Spinal cord (tissue), 10 donors: ENCODE data around the gene NME1. TPM values are rescaled to one million over a fixed set of nuclear protein-coding genes. Genes with fewer than 3 reads are reported as not detected.
"Not testable (repeated sequence)": the region's sequence is repeated elsewhere in the genome, so short reads cannot be mapped to it uniquely, and the experiment has no call there.

Source experiments
- DNase-seq, 6 donors: peaks; one replicate each; pipeline versions ENCODE4 v3.0.0 to v3.0.0-alpha.2; 2013 to 2015; ENCODE audit warnings: low spot score in 6 of 6, low read depth in 4 of 6
- H3K27ac ChIP-seq: one replicate; pipeline ENCODE4 v1.5.1; 2013; ENCODE audit warnings: low read depth, low read length, control low read depth
- H3K27me3 ChIP-seq: one replicate; pipeline ENCODE4 v1.6.1; 2013; ENCODE audit warnings: low read length; ENCODE audit not compliant: control insufficient read depth, insufficient read depth
- H3K36me3 ChIP-seq: one replicate; pipeline ENCODE4 v1.6.1; 2013; ENCODE audit warnings: low read length; ENCODE audit not compliant: control insufficient read depth, insufficient read depth
- H3K4me1 ChIP-seq: one replicate; pipeline ENCODE4 v1.6.1; 2013; ENCODE audit warnings: low read length; ENCODE audit not compliant: control insufficient read depth, insufficient read depth
- H3K4me3 ChIP-seq: one replicate; pipeline ENCODE4 v1.5.1; 2013; ENCODE audit warnings: low read depth, low read length, control low read depth
- H3K9me3 ChIP-seq: one replicate; pipeline ENCODE4 v1.6.1; 2013; ENCODE audit warnings: low read length; ENCODE audit not compliant: control insufficient read depth, insufficient read depth
- WGBS: methylation state at CpG from one replicate; pipeline ENCODE4 v1.1.5; 2013; ENCODE audit warnings: missing lambda C conversion rate; ENCODE audit not compliant: insufficient coverage; 5-methylcytosine and 5-hydroxymethylcytosine counted together
- long read RNA-seq, 4 donors: transcript quantifications; one replicate each; lab custom pipeline, GENCODE V29; 2026
- polyA plus RNA-seq, 2 donors: library from polyadenylated mRNA; unstranded; fragments of 120-200 nt; gene quantifications; one replicate each; pipeline ENCODE4 v1.2.1, GENCODE V29; 2013; ENCODE audit not compliant: insufficient read length in 2 of 2
- total RNA-seq, 2 donors: library from RNA; depleted of rRNA in 1 of 2; stranded (reverse); fragments of 120-200 nt in 1 of 2; fragments of >200 nt in 1 of 2; gene quantifications; one replicate each; pipeline versions ENCODE4 v1.2.3 to v1.2.4, GENCODE V29; 2013 to 2014
- donor health status: healthy.

Gene NME1
- total RNA-seq (100 to 1,000 TPM in 1 of 2 donors, 10 to 100 TPM in 1; 52.5 to 108 TPM), polyA plus RNA-seq (100 to 1,000 TPM in 1 of 2 donors, 10 to 100 TPM in 1; 97.5 to 115 TPM)
- long read RNA-seq, donor 1, transcript NME1-203 (5 exons, 940 nt): major isoform, 138 of 166 reads
- long read RNA-seq, donor 1, partial matches to known transcripts: 24 of 166 reads
- long read RNA-seq, donor 1, other reads (novel, unspliced or antisense): 0 of 166 reads
- long read RNA-seq, donor 2, transcript NME1-203 (5 exons, 940 nt): major isoform, 47 of 48 reads
- long read RNA-seq, donor 2, partial matches to known transcripts: 0 of 48 reads
- long read RNA-seq, donor 2, other reads (novel, unspliced or antisense): 0 of 48 reads
- long read RNA-seq, donor 3, transcript NME1-203 (5 exons, 940 nt): major isoform, 70 of 78 reads
- long read RNA-seq, donor 3, partial matches to known transcripts: 5 of 78 reads
- long read RNA-seq, donor 3, other reads (novel, unspliced or antisense): 0 of 78 reads
- long read RNA-seq, donor 4, transcript NME1-203 (5 exons, 940 nt): major isoform, 156 of 196 reads
- long read RNA-seq, donor 4, partial matches to known transcripts: 35 of 196 reads
- long read RNA-seq, donor 4, other reads (novel, unspliced or antisense): 0 of 196 reads

- peak within 1 kb of the TSS; percentile 91 for H3K4me3 ChIP-seq
- peaks cover 14% of the 10 kb centered on the region for H3K36me3 ChIP-seq
- peak; percentile 96 to 100 (median 97) for DNase-seq
- peak within 1 kb of the TSS; percentile 98 for H3K27ac ChIP-seq
- no peaks in the 10 kb centered on the region for H3K9me3 ChIP-seq
- WGBS: under 1% methylated on average over 58 of the region's 60 CpGs
- H3K27me3 ChIP-seq: no peaks in the 10 kb centered on the region
- peaks cover 5% of the 10 kb centered on the region for H3K4me1 ChIP-seq
These were observed at the start of gene NME1 for GRCh38 chr17:51153210-51154072. Gene NME1, plus strand, starts transcription at chr17:51153559. Its CDS starts 2,096 bp downstream, at chr17:51155655.

GRCh38 chr17:51107778-51108177, 45.6 kb upstream of the NME1 start:
- no peaks in the 10 kb centered on the region for H3K27me3 ChIP-seq
- H3K4me1 ChIP-seq: no peaks in the 10 kb centered on the region
- no CpG with 5 or more reads among the region's 1 CpG for WGBS
- no peak for DNase-seq
- no peaks in the 10 kb centered on the region for H3K9me3 ChIP-seq
- H3K36me3 ChIP-seq: no peaks in the 10 kb centered on the region
- no peak overlapping the region for H3K27ac ChIP-seq
- no peak overlapping the region for H3K4me3 ChIP-seq

- H3K4me1 ChIP-seq, DNase-seq: not testable (repeated sequence)
These were observed 40.8 kb upstream of the NME1 start for GRCh38 chr17:51112303-51113222.

GRCh38 chr17:51115179-51115578, 38.2 kb upstream of the NME1 start:
- H3K27me3 ChIP-seq: no peaks in the 10 kb centered on the region
- H3K27ac ChIP-seq: no peak overlapping the region
- WGBS: no CpG with 5 or more reads among the region's 4 CpGs
- H3K4me3 ChIP-seq: no peak overlapping the region
- DNase-seq: no peak
- H3K9me3 ChIP-seq: no peaks in the 10 kb centered on the region
- no peaks in the 10 kb centered on the region for H3K36me3 ChIP-seq
- H3K4me1 ChIP-seq: peaks cover 16% of the 10 kb centered on the region

More at GRCh38 chr17:51112303-51113222, 40.8 kb upstream of the NME1 start:
- not testable (repeated sequence) for H3K4me3 ChIP-seq, H3K27ac ChIP-seq, H3K9me3 ChIP-seq, H3K27me3 ChIP-seq, H3K36me3 ChIP-seq
- 87% methylated on average over 10 of the region's 16 CpGs for WGBS

- Histone ChIP-seq H3K4me3 (peak overlapping the region; percentile 89), H3K27me3 (no peaks in the 10 kb centered on the region), H3K4me1 (peaks cover 21% of the 10 kb centered on the region), H3K27ac (no peak overlapping the region), H3K9me3 (no peaks in the 10 kb centered on the region), H3K36me3 (no peaks in the 10 kb centered on the region)
- DNase-seq: peak in 1 of 6 donors; percentile 66
- 54% methylated on average over 6 of the region's 14 CpGs for WGBS
These were observed 34.8 kb upstream of the NME1 start for GRCh38 chr17:51118330-51119195.

- under 1% methylated on average over 39 of the region's 49 CpGs for WGBS
- peaks cover 21% of the 10 kb centered on the region for H3K4me1 ChIP-seq
- H3K27ac ChIP-seq: peak overlapping the region; percentile 98
- H3K36me3 ChIP-seq: no peaks in the 10 kb centered on the region
- no peaks in the 10 kb centered on the region for H3K27me3 ChIP-seq
- H3K9me3 ChIP-seq: no peaks in the 10 kb centered on the region
- H3K4me3 ChIP-seq: peak overlapping the region; percentile 89
- peak in 2 of 6 donors; percentile 65 to 75 for DNase-seq
These were observed 33.7 kb upstream of the NME1 start for GRCh38 chr17:51119415-51120356.

GRCh38 chr17:51120357-51120738, 33.0 kb upstream of the NME1 start:
- peaks cover 21% of the 10 kb centered on the region for H3K4me1 ChIP-seq
- H3K9me3 ChIP-seq: no peaks in the 10 kb centered on the region
- 0% methylated on average over 39 of the region's 42 CpGs for WGBS
- DNase-seq: peak in 1 of 6 donors; percentile 72
- no peaks in the 10 kb centered on the region for H3K27me3 ChIP-seq
- H3K27ac ChIP-seq: peak overlapping the region; percentile 98
- H3K36me3 ChIP-seq: no peaks in the 10 kb centered on the region
- peak overlapping the region; percentile 89 for H3K4me3 ChIP-seq
